Measurements from ENCODE around the gene LRRC10B.
A peak's percentile ranks its signal among the peaks of the same experiment; 100 is the strongest.

The LRRC10B gene

GRCh38 chr11:61509043-61510029 is 787 bp downstream of the LRRC10B start:
- peak; percentile 83 for DNase-seq (ENCODE audit: low read depth, low spot score)

- DNase-seq (ENCODE audit: low read depth, low spot score): no peak
Measured at GRCh38 chr11:61510166-61510919, 1.8 kb downstream of the LRRC10B start.

GRCh38 chr11:61510974-61511373 is 2.4 kb downstream of the LRRC10B start:
- no peak for DNase-seq (ENCODE audit: low read depth, low spot score)

GRCh38 chr11:61511383-61511782 is 2.8 kb downstream of the LRRC10B start:
- DNase-seq (ENCODE audit: low read depth, low spot score): no peak

GRCh38 chr11:61512435-61512834 is 3.9 kb downstream of the LRRC10B start:
- DNase-seq (ENCODE audit: low read depth, low spot score): no peak

GRCh38 chr11:61513143-61513765 is 4.7 kb downstream of the LRRC10B start:
- no peak for DNase-seq (ENCODE audit: low read depth, low spot score)

- no peak for DNase-seq (ENCODE audit: low read depth, low spot score)
Measured at GRCh38 chr11:61514050-61514917, 5.7 kb downstream of the LRRC10B start.

GRCh38 chr11:61515686-61516085 is 7.1 kb downstream of the LRRC10B start:
- no peak for DNase-seq (ENCODE audit: low read depth, low spot score)

- no peak for DNase-seq (ENCODE audit: low read depth, low spot score)
Measured at GRCh38 chr11:61516191-61516590, 7.6 kb downstream of the LRRC10B start.

- no peak for DNase-seq (ENCODE audit: low read depth, low spot score)
Measured at GRCh38 chr11:61516675-61517572, 8.4 kb downstream of the LRRC10B start.

GRCh38 chr11:61518032-61518795 is 9.7 kb downstream of the LRRC10B start:
- DNase-seq (ENCODE audit: low read depth, low spot score): no peak

- no peak for DNase-seq (ENCODE audit: low read depth, low spot score)
Measured at GRCh38 chr11:61522881-61523280, 14.3 kb downstream of the LRRC10B start.

GRCh38 chr11:61524446-61524845 is 15.9 kb downstream of the LRRC10B start:
- DNase-seq (ENCODE audit: low read depth, low spot score): no peak

- DNase-seq (ENCODE audit: low read depth, low spot score): no peak
Measured at GRCh38 chr11:61524963-61525587, 16.5 kb downstream of the LRRC10B start.

GRCh38 chr11:61526229-61526628 is 17.7 kb downstream of the LRRC10B start:
- DNase-seq (ENCODE audit: low read depth, low spot score): no peak

- DNase-seq (ENCODE audit: low read depth, low spot score): no peak
Measured at GRCh38 chr11:61526956-61527731, 18.6 kb downstream of the LRRC10B start.

- no peak for DNase-seq (ENCODE audit: low read depth, low spot score)
Measured at GRCh38 chr11:61528114-61528513, 19.6 kb downstream of the LRRC10B start.
